CD14-positive monocyte (primary cell): Measurements from ENCODE around the gene NTN3. TPM values are rescaled to one million over a fixed set of nuclear protein-coding genes. Genes with fewer than 3 reads are reported as not detected.
A peak's percentile ranks its signal among the peaks of the same experiment; 100 is the strongest.

Source experiments
- DNase-seq, 3 donors: peaks; one replicate each; pipeline ENCODE4 v3.0.0-alpha.2; 2011 to 2022
- H2AFZ ChIP-seq: 2 replicates; pipeline ENCODE4 v1.6.0; 2012; ENCODE audit warnings: mild to moderate bottlenecking, low read depth, low read length, inconsistent platforms; ENCODE audit not compliant: insufficient read depth, poor library complexity, severe bottlenecking
- H3K27ac ChIP-seq, 2 donors: 1 replicate in 1 of 2; 2 replicates in 1 of 2; pipeline ENCODE4 v1.5.1; 2012 to 2013; ENCODE audit warnings: low read length in 2 of 2, control low read depth in 1 of 2, inconsistent platforms in 1 of 2, low read depth in 1 of 2, mild to moderate bottlenecking in 1 of 2
- H3K27me3 ChIP-seq, 2 donors: one replicate each; pipeline versions ENCODE4 v1.6.0 to v1.6.1; 2011 to 2013; ENCODE audit warnings: low read length in 2 of 2; ENCODE audit not compliant: control insufficient read depth in 2 of 2, insufficient read depth in 2 of 2
- H3K36me3 ChIP-seq, 2 donors: replicated peaks in 1 of 2; 1 replicate in 1 of 2; 2 replicates in 1 of 2; pipeline versions ENCODE4 v1.5.1 to v1.6.1; 2012 to 2013; ENCODE audit warnings: low read length in 2 of 2, control low read depth in 1 of 2, inconsistent platforms in 1 of 2, mild to moderate bottlenecking in 1 of 2; ENCODE audit not compliant: insufficient read depth in 2 of 2, control insufficient read depth in 1 of 2
- H3K4me1 ChIP-seq, 2 donors: 1 replicate in 1 of 2; 2 replicates in 1 of 2; pipeline versions ENCODE4 v1.5.1 to v1.6.1; 2012 to 2013; ENCODE audit warnings: low read length in 2 of 2, control low read depth in 1 of 2, inconsistent platforms in 1 of 2, mild to moderate bottlenecking in 1 of 2, moderate library complexity in 1 of 2; ENCODE audit not compliant: insufficient read depth in 2 of 2, control insufficient read depth in 1 of 2
- H3K4me2 ChIP-seq: replicated peaks from 2 replicates; pipeline ENCODE3; 2012; ENCODE audit warnings: low read length, moderate library complexity, mild to moderate bottlenecking; ENCODE audit not compliant: poor library complexity, severe bottlenecking; ENCODE audit errors: extremely low read depth
- H3K4me3 ChIP-seq, 3 experiments: fragments of 200-600 bp in 1 of 3; sonication (generic) in 1 of 3; replicated peaks in 1 of 3; 1 replicate in 2 of 3; 2 replicates in 1 of 3; pipeline ENCODE4 v1.5.1; 2011 to 2013; ENCODE audit warnings: low read length in 3 of 3, mild to moderate bottlenecking in 3 of 3, control low read depth in 2 of 3, low read depth in 2 of 3, inconsistent platforms in 1 of 3, moderate library complexity in 1 of 3
- H3K79me2 ChIP-seq: 2 replicates; pipeline ENCODE4 v1.6.0; 2012; ENCODE audit warnings: mild to moderate bottlenecking, control low read depth, inconsistent platforms, low read length, moderate library complexity; ENCODE audit not compliant: insufficient read depth
- H3K9ac ChIP-seq: 2 replicates; pipeline ENCODE4 v1.6.0; 2017; ENCODE audit warnings: low read length, mild to moderate bottlenecking; ENCODE audit not compliant: insufficient read depth, poor library complexity, severe bottlenecking
- H3K9me3 ChIP-seq, 2 donors: replicated peaks in 1 of 2; 1 replicate in 1 of 2; 2 replicates in 1 of 2; pipeline versions ENCODE4 v1.5.1 to v1.6.1; 2012 to 2013; ENCODE audit warnings: low read length in 2 of 2, control low read depth in 1 of 2; ENCODE audit not compliant: control insufficient read depth in 1 of 2, insufficient read depth in 1 of 2
- H4K20me1 ChIP-seq: 2 replicates; pipeline ENCODE4 v1.6.0; 2012; ENCODE audit warnings: mild to moderate bottlenecking, low read length, control low read depth, moderate library complexity; ENCODE audit not compliant: insufficient read depth
- H3K27ac Mint-ChIP-seq, 7 donors: one replicate each; pipeline ENCODE4 v1.8.0; 2020; ENCODE audit warnings: mild to moderate bottlenecking in 7 of 7, mixed read lengths in 7 of 7, moderate library complexity in 6 of 7, inconsistent platforms in 2 of 7
- H3K27me3 Mint-ChIP-seq, 3 donors: one replicate each; pipeline ENCODE4 v1.8.0; 2021 to 2022; ENCODE audit warnings: low read depth in 3 of 3, mild to moderate bottlenecking in 3 of 3, mixed read lengths in 3 of 3, moderate library complexity in 3 of 3, inconsistent platforms in 1 of 3
- H3K36me3 Mint-ChIP-seq, 2 donors: one replicate each; pipeline ENCODE4 v1.8.0; 2020; ENCODE audit warnings: mixed read lengths in 2 of 2, inconsistent platforms in 1 of 2, mild to moderate bottlenecking in 1 of 2
- H3K4me1 Mint-ChIP-seq: one replicate; pipeline ENCODE4 v1.8.0; 2020; ENCODE audit warnings: mild to moderate bottlenecking, mixed read lengths
- H3K4me3 Mint-ChIP-seq, 2 donors: one replicate each; pipeline ENCODE4 v1.8.0; 2020; ENCODE audit warnings: mild to moderate bottlenecking in 2 of 2, mixed read lengths in 2 of 2, moderate library complexity in 1 of 2
- H3K9me3 Mint-ChIP-seq, 7 donors: one replicate each; pipeline ENCODE4 v1.8.0; 2020 to 2022; ENCODE audit warnings: mixed read lengths in 7 of 7, mild to moderate bottlenecking in 6 of 7, moderate library complexity in 6 of 7, inconsistent platforms in 2 of 7
- WGBS: methylation state at CpG from one replicate; pipeline ENCODE4 v1.1.5; 2013; ENCODE audit warnings: missing lambda C conversion rate; ENCODE audit not compliant: insufficient coverage; 5-methylcytosine and 5-hydroxymethylcytosine counted together
- intact Hi-C, 2 donors: fragments of 100-400 bp; cut with micrococcal nuclease; formaldehyde crosslinking; loops; one replicate each; pipeline versions ENCODE4 v1.15.0 to v1.15.1; 2023
- polyA plus RNA-seq, 3 donors: library from polyadenylated mRNA; depleted of rRNA in 1 of 3; unstranded in 2 of 3; stranded (reverse) in 1 of 3; fragments of 300-500 nt in 2 of 3; fragments of >200 nt in 1 of 3; fragmentation: Illumina TruSeq in 2 of 3; gene quantifications; 1 replicate in 2 of 3; 2 replicates in 1 of 3; pipeline ENCODE4 v1.2.3, GENCODE V29; 2012 to 2021
- TF ChIP-seq, protein P1 (sequence below): fragments of 200-600 bp; IDR thresholded peaks from one replicate; pipeline ENCODE4 v1.8.0; 2022; ENCODE audit warnings: antibody characterized with exemption, mild to moderate bottlenecking

NTN3 gene
- polyA plus RNA-seq, 3 donors = not detected

DNA sequence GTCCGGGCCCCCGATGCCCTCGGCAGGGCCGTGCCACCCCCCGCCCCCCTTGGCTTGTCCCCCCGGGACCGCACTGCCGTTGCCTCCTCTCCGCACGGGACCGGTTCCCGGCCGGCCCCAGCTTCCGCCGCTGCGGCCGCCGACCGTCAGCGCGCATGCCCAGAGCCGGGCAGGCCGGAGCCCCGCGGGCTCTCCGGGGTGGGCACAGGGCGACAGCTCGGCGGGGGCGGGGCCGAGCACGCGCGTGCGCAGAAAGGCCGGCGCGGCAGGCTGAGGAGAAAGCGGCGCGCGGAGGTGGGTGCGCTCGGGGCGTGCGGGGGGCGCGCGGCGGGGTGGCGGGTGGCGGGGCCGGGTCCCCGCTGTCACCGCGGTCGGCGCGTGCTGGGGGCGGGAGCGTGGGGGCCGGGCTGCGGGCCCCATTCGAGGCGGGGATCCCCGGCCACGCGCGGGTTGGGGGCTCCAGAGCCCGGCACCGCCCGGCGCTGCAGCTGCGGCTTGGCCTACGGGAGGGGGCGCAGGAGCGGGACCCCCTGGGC lies 3.8 kb downstream of the NTN3 start, which contains the start of gene TBC1D24:
Gene TBC1D24, plus strand, starts transcription at position 251 of the 536 bp plus-strand sequence. CDS start 21,022 bp downstream, outside the sequence.
- Histone ChIP-seq H2AFZ (peak within 1 kb of the TSS; percentile 83), H3K9me3 (peaks cover 0 to 15% of the 10 kb centered on the region in 2 donors), H3K27me3 (peaks cover 24 to 29% of the 10 kb centered on the region in 2 donors), H3K79me2 (peaks cover 54% of the 10 kb centered on the region), H3K4me3 (peak within 1 kb of the TSS; percentile 56 to 73 (median 64)), H3K36me3 (no peaks in the 10 kb centered on the region), H3K9ac (peak within 1 kb of the TSS; percentile 75), H3K4me1 (peaks cover 18 to 62% of the 10 kb centered on the region in 2 donors), H3K27ac (peak within 1 kb of the TSS in 1 of 2 donors; percentile 75), H4K20me1 (peaks cover 30% of the 10 kb centered on the region), H3K4me2 (peak within 1 kb of the TSS; percentile 80)
- peaks cover 36% of the 10 kb centered on the region for H3K4me1 Mint-ChIP-seq
- under 1% methylated on average over 71 of the region's 77 CpGs for WGBS
- peaks cover 1 to 22% of the 10 kb centered on the region in 2 donors for H3K36me3 Mint-ChIP-seq
- peak; percentile 73 to 81 (median 79) for DNase-seq
- H3K27ac Mint-ChIP-seq = peak within 1 kb of the TSS in 5 of 7 donors; percentile 20 to 68 (median 46)
- intact Hi-C loops = loop anchor here (1.0 to 10.0 kb wide), 3 partner anchors 13 to 50 kb away; partner anchors contain the start of gene CCNF (in 1 of the 2)
- peaks cover 0 to 9% (median 5%) of the 10 kb centered on the region in 7 donors for H3K9me3 Mint-ChIP-seq
- peak within 1 kb of the TSS; percentile 77 to 86 for H3K4me3 Mint-ChIP-seq
- peaks cover 26 to 34% (median 29%) of the 10 kb centered on the region in 3 donors for H3K27me3 Mint-ChIP-seq
- TF ChIP-seq, protein P1, sequence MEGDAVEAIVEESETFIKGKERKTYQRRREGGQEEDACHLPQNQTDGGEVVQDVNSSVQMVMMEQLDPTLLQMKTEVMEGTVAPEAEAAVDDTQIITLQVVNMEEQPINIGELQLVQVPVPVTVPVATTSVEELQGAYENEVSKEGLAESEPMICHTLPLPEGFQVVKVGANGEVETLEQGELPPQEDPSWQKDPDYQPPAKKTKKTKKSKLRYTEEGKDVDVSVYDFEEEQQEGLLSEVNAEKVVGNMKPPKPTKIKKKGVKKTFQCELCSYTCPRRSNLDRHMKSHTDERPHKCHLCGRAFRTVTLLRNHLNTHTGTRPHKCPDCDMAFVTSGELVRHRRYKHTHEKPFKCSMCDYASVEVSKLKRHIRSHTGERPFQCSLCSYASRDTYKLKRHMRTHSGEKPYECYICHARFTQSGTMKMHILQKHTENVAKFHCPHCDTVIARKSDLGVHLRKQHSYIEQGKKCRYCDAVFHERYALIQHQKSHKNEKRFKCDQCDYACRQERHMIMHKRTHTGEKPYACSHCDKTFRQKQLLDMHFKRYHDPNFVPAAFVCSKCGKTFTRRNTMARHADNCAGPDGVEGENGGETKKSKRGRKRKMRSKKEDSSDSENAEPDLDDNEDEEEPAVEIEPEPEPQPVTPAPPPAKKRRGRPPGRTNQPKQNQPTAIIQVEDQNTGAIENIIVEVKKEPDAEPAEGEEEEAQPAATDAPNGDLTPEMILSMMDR = no peak

DNA sequence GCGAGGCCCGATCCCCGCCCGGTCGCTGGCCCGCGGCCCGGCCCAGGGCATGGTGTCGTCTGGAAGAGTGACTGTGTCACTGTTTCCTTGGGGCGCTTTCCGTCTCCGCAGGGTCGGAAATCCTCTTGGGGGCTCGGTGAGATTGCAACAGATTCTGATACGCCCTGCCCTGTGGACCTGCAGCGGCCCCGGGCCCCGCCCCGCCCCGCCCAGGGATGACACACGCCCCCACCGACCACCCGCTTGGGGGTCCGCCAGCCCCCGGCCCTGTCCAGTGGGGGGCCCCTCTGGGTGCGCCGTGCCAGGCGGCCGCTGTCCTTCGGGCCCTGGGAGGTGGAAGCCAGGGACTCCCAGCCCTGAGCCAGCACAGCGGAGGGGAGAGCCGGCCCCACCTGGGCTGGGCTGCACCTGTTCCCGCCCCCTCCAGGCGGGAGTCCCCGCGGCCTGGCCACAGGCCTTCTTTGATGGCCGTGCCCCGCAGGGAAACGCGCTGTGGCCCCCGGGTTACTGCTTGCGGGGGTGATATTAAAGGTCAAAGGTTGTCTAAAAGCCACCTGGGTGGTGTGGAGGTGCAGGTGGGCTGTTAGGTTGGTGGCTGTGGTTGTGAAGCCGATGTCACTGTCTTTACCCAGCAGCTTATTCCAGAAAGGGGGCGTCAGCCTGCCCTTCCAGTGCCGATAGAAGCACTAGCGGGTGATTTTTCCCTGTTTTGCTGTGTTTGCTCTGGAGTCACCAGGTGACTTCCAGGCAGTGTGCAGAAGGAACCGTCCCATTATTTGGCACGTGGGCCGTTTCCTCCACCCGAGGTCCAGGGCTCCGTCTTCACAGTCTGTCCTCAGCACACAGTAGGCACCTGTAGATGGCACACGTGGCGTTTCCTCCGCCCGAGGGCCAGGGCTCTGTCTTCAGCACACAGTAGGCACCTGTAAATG lies 4.6 kb downstream of the NTN3 start:
- Mint-ChIP-seq H3K27me3 (peaks cover 19 to 27% (median 23%) of the 10 kb centered on the region in 3 donors), H3K27ac (peak overlapping the region in 1 of 7 donors; percentile 41), H3K9me3 (peaks cover 0 to 9% (median under 1%) of the 10 kb centered on the region in 7 donors), H3K4me1 (peaks cover 37% of the 10 kb centered on the region), H3K4me3 (peak overlapping the region; percentile 61 to 70), H3K36me3 (peaks cover 0 to 23% of the 10 kb centered on the region in 2 donors)
- DNase-seq = peak; percentile 32 to 47 (median 41)
- Histone ChIP-seq H3K79me2 (peaks cover 61% of the 10 kb centered on the region), H3K27ac (peak overlapping the region in 1 of 2 donors; percentile 31), H3K9me3 (peaks cover 0 to 10% of the 10 kb centered on the region in 2 donors), H2AFZ (peak overlapping the region; percentile 52), H3K36me3 (no peaks in the 10 kb centered on the region), H3K4me1 (peaks cover 18 to 62% of the 10 kb centered on the region in 2 donors), H3K4me3 (peak overlapping the region; percentile 29 to 73 (median 47)), H3K4me2 (peak overlapping the region; percentile 80), H3K9ac (peak overlapping the region; percentile 51), H3K27me3 (peaks cover 16 to 22% of the 10 kb centered on the region in 2 donors), H4K20me1 (peaks cover 28% of the 10 kb centered on the region)
- intact Hi-C loops = loop anchor here in 1 of 2 donors (1.0 to 10.0 kb wide), 2 partner anchors 13 to 51 kb away; partner anchors contain the start of gene CCNF
- TF ChIP-seq, protein P1 = no peak
- 15% methylated on average over 53 of the region's 55 CpGs for WGBS
